ENCODE results near the gene PBX4.

The PBX4 gene

GRCh38 chr19:19594381-19594780 is 24.1 kb downstream of the PBX4 start:
- H3K27me3 Mint-ChIP-seq, result no peaks in the 10 kb centered on the region
- peak overlapping the region; percentile 74 for H3K27ac Mint-ChIP-seq
- peaks cover 13% of the 10 kb centered on the region for H3K36me3 Mint-ChIP-seq (ENCODE audit: low read depth)
- DNase-seq (no peak), ATAC-seq (no peak)
- H3K4me1 Mint-ChIP-seq, result peaks cover 80% of the 10 kb centered on the region
- H3K9me3 Mint-ChIP-seq, result no peaks in the 10 kb centered on the region
- peak overlapping the region; percentile 17 for H3K4me3 Mint-ChIP-seq

DNA sequence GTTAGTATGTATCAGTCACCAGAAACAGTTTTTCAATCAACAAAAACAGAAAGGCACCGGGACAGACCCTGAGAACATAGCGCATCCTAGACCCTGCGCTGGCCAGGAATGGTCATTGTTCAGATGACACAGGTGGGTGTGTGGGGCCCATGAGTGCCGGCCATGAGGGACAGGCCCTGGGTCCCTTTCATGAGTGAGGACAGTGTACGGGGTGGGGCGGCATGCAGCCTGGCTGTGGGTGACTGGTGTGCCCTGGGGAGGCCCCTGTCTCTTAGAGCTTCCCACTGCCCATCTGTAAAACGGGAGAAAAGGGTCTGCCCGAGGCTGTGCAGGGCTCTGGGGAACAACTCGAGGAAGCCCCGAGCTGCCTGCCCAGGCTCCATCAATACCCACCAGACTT is 25.8 kb downstream of the PBX4 start:
- no peak overlapping the region for H3K4me3 Mint-ChIP-seq
- H3K4me1 Mint-ChIP-seq, result peaks cover 76% of the 10 kb centered on the region
- H3K36me3 Mint-ChIP-seq (ENCODE audit: low read depth), result peaks cover 16% of the 10 kb centered on the region
- DNase-seq (no peak), ATAC-seq (no peak)
- H3K27ac Mint-ChIP-seq, result peak overlapping the region; percentile 72
- H3K27me3 Mint-ChIP-seq, result no peaks in the 10 kb centered on the region
- no peaks in the 10 kb centered on the region for H3K9me3 Mint-ChIP-seq

GRCh38 chr19:19591133-19591825 is 27.2 kb downstream of the PBX4 start:
- ATAC-seq (peak; percentile 93), DNase-seq (peak; percentile 58)
- no peaks in the 10 kb centered on the region for H3K27me3 Mint-ChIP-seq
- peak overlapping the region; percentile 43 for H3K4me3 Mint-ChIP-seq
- H3K9me3 Mint-ChIP-seq, result no peaks in the 10 kb centered on the region
- peak overlapping the region; percentile 90 for H3K27ac Mint-ChIP-seq
- H3K36me3 Mint-ChIP-seq (ENCODE audit: low read depth), result peaks cover 12% of the 10 kb centered on the region
- peaks cover 66% of the 10 kb centered on the region for H3K4me1 Mint-ChIP-seq

DNA sequence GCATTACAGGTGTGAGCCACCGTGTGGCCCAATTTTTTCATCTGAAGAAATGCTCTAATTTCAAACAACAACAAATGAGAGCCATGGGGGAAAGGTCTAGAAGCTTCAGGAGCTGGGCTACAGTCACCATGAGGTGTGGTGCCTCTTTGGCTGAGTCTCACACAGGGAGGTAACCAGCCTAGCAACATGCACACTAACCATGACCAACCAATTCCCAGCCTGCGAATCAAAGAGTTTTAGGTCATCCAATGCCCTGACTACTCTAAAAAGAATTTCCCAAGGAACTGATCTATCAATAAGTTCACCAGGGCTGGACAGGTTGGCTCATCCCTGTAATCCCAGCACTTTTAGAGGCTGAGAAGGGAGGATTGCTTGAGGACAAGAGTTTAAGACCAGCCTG is 29.9 kb downstream of the PBX4 start:
- no peak for DNase-seq
- H3K27me3 Mint-ChIP-seq, result no peaks in the 10 kb centered on the region
- peaks cover 12% of the 10 kb centered on the region for H3K36me3 Mint-ChIP-seq (ENCODE audit: low read depth)
- no peak overlapping the region for H3K4me3 Mint-ChIP-seq
- peak overlapping the region; percentile 60 for H3K27ac Mint-ChIP-seq
- ATAC-seq, result no peak
- H3K9me3 Mint-ChIP-seq, result no peaks in the 10 kb centered on the region
- H3K4me1 Mint-ChIP-seq, result peaks cover 50% of the 10 kb centered on the region

- no peak overlapping the region for H3K4me3 Mint-ChIP-seq
- peaks cover 12% of the 10 kb centered on the region for H3K36me3 Mint-ChIP-seq (ENCODE audit: low read depth)
- peaks cover 45% of the 10 kb centered on the region for H3K4me1 Mint-ChIP-seq
- no peak for DNase-seq
- H3K27ac Mint-ChIP-seq, result peak overlapping the region; percentile 26
- no peaks in the 10 kb centered on the region for H3K9me3 Mint-ChIP-seq
- H3K27me3 Mint-ChIP-seq, result no peaks in the 10 kb centered on the region
- no peak for ATAC-seq
These were observed 30.7 kb downstream of the PBX4 start for GRCh38 chr19:19587771-19588170.

DNA sequence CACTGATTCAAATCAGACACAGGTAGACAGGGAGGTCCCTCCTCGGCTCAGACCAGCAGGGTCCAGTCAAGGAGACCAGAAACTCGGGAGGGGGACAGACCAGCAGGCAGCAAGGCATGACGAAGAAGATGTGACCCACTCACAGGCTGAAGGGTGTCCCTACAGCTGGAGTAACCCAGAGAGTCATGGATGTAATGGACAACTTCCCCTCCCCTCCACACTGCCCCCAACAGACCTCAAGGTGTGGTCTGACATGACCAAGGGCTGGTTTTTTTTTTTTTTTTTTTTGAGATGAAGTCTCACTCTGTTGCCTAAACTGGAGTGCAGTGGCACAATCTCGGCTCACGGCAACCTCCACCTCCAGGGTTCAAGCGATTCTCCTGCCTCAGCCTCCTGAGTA is 34.1 kb downstream of the PBX4 start:
- H3K4me1 Mint-ChIP-seq, result peaks cover 14% of the 10 kb centered on the region
- H3K4me3 Mint-ChIP-seq, result no peak overlapping the region
- peaks cover 6% of the 10 kb centered on the region for H3K36me3 Mint-ChIP-seq (ENCODE audit: low read depth)
- DNase-seq (no peak), ATAC-seq (no peak)
- no peaks in the 10 kb centered on the region for H3K9me3 Mint-ChIP-seq
- H3K27me3 Mint-ChIP-seq, result no peaks in the 10 kb centered on the region
- H3K27ac Mint-ChIP-seq, result no peak overlapping the region

- peaks cover under 1% of the 10 kb centered on the region for H3K4me1 Mint-ChIP-seq
- ATAC-seq (no peak), DNase-seq (no peak)
- no peaks in the 10 kb centered on the region for H3K36me3 Mint-ChIP-seq (ENCODE audit: low read depth)
- H3K27ac Mint-ChIP-seq, result no peak overlapping the region
- H3K9me3 Mint-ChIP-seq, result no peaks in the 10 kb centered on the region
- no peaks in the 10 kb centered on the region for H3K27me3 Mint-ChIP-seq
- no peak overlapping the region for H3K4me3 Mint-ChIP-seq
These were observed 36.0 kb downstream of the PBX4 start for GRCh38 chr19:19582471-19582870.

- H3K36me3 Mint-ChIP-seq (ENCODE audit: low read depth), result no peaks in the 10 kb centered on the region
- no peak overlapping the region for H3K4me3 Mint-ChIP-seq
- H3K9me3 Mint-ChIP-seq, result no peaks in the 10 kb centered on the region
- no peak overlapping the region for H3K27ac Mint-ChIP-seq
- no peak for ATAC-seq
- DNase-seq, result no peak
- no peaks in the 10 kb centered on the region for H3K4me1 Mint-ChIP-seq
- no peaks in the 10 kb centered on the region for H3K27me3 Mint-ChIP-seq
These were observed 37.1 kb downstream of the PBX4 start for GRCh38 chr19:19581391-19581790.

DNA sequence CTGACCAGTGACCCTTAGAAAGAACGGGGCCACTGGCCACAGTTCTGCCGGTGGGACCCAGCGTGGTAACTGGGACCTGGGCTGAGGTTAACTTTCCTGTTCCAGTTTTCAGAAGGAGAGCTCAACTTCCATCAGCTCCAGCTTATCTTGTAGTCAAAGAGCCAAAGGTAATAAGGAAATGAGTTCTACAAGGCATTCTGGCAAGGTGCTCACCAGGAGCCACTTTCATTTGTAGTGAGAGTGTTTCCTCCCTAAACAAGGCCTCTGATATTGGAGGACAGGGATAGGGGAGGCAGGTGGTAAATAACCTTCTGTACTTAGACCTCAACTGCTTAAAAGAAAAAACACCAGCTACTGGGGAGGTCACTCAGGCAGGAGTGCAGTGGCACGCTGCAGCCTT is 38.1 kb downstream of the PBX4 start:
- H3K9me3 Mint-ChIP-seq, result no peaks in the 10 kb centered on the region
- H3K4me3 Mint-ChIP-seq, result no peak overlapping the region
- DNase-seq, result no peak
- H3K27me3 Mint-ChIP-seq, result no peaks in the 10 kb centered on the region
- no peak for ATAC-seq
- no peaks in the 10 kb centered on the region for H3K36me3 Mint-ChIP-seq (ENCODE audit: low read depth)
- H3K4me1 Mint-ChIP-seq, result no peaks in the 10 kb centered on the region
- H3K27ac Mint-ChIP-seq, result no peak overlapping the region

- DNase-seq, result no peak
- no peaks in the 10 kb centered on the region for H3K9me3 Mint-ChIP-seq
- H3K4me3 Mint-ChIP-seq, result no peak overlapping the region
- no peaks in the 10 kb centered on the region for H3K36me3 Mint-ChIP-seq (ENCODE audit: low read depth)
- no peaks in the 10 kb centered on the region for H3K27me3 Mint-ChIP-seq
- H3K27ac Mint-ChIP-seq, result no peak overlapping the region
- ATAC-seq, result no peak
- no peaks in the 10 kb centered on the region for H3K4me1 Mint-ChIP-seq
These were observed 38.7 kb downstream of the PBX4 start for GRCh38 chr19:19579533-19580361.

DNA sequence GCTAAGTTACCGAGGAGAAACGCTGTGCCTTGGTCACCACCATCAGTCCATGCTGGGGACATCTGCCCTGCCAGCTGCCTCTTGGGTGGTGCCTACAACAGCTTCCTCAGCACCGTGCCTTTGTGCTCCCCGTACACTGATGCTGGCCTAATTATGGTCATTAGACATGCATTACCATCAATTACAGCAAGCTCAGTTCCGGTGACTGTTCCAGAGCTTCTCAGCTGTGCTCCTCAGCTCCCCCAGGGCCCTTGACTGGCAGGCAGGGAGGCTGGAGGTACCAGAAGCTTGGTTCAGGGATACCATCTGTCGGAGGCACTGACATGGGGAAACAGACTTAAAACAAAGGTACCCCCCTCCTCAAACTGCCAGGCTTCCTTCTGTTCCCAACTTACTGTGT is 40.2 kb downstream of the PBX4 start:
- Mint-ChIP-seq H3K4me3 (no peak overlapping the region), H3K36me3 (ENCODE audit: low read depth) (no peaks in the 10 kb centered on the region), H3K27me3 (no peaks in the 10 kb centered on the region), H3K27ac (no peak overlapping the region), H3K4me1 (peaks cover 1% of the 10 kb centered on the region), H3K9me3 (no peaks in the 10 kb centered on the region)
- DNase-seq (no peak), ATAC-seq (no peak)

GRCh38 chr19:19575411-19575810 is 43.1 kb downstream of the PBX4 start:
- DNase-seq (no peak), ATAC-seq (no peak)
- Mint-ChIP-seq H3K36me3 (ENCODE audit: low read depth) (no peaks in the 10 kb centered on the region), H3K27ac (no peak overlapping the region), H3K27me3 (no peaks in the 10 kb centered on the region), H3K4me3 (no peak overlapping the region), H3K9me3 (no peaks in the 10 kb centered on the region), H3K4me1 (peaks cover 2% of the 10 kb centered on the region)

GRCh38 chr19:19571071-19571786 is 47.3 kb downstream of the PBX4 start:
- DNase-seq, result no peak
- no peaks in the 10 kb centered on the region for H3K27me3 Mint-ChIP-seq
- no peaks in the 10 kb centered on the region for H3K9me3 Mint-ChIP-seq
- peaks cover 6% of the 10 kb centered on the region for H3K4me1 Mint-ChIP-seq
- H3K27ac Mint-ChIP-seq, result no peak overlapping the region
- H3K4me3 Mint-ChIP-seq, result no peak overlapping the region
- peaks cover 7% of the 10 kb centered on the region for H3K36me3 Mint-ChIP-seq (ENCODE audit: low read depth)
- ATAC-seq, result no peak

GRCh38 chr19:19570571-19570970 is 47.9 kb downstream of the PBX4 start:
- peaks cover 7% of the 10 kb centered on the region for H3K36me3 Mint-ChIP-seq (ENCODE audit: low read depth)
- H3K27me3 Mint-ChIP-seq, result no peaks in the 10 kb centered on the region
- ATAC-seq, result no peak
- H3K9me3 Mint-ChIP-seq, result no peaks in the 10 kb centered on the region
- DNase-seq, result no peak
- peaks cover 6% of the 10 kb centered on the region for H3K4me1 Mint-ChIP-seq
- H3K4me3 Mint-ChIP-seq, result no peak overlapping the region
- H3K27ac Mint-ChIP-seq, result no peak overlapping the region

All from activated naive CD8-positive, alpha-beta T cell treated with anti-CD3 and anti-CD28 coated beads, Interleukin-2, amount 50 U/mL, for 24 hours (primary cell).